A549 (cell line): ENCODE data around the gene ROBO1. TPM values are rescaled to one million over a fixed set of nuclear protein-coding genes. Genes with fewer than 3 reads are reported as not detected.

Experiments
- ATAC-seq, 2 experiments: fragments of 200-7000 bp in 1 of 2; fragments of >200 bp in 1 of 2; cut with Nextera tagmentation in 1 of 2; cut with Tn5 transposase in 1 of 2; 3 replicates each; pipeline versions ENCODE4 v1.8.0 to v1.9.1; 2018 to 2020; ENCODE audit warnings: mild to moderate bottlenecking in 1 of 2, moderate library complexity in 1 of 2
- CTCF ChIA-PET: fragments of 300-600 bp; sonication (Branson Sonifier 250); formaldehyde crosslinking; extraction: SDS; loops from one replicate; lab custom pipeline; 2021; ENCODE audit warnings: antibody characterized with exemption, inconsistent platforms; lab: Yijun Ruan, JAX
- POLR2A ChIA-PET: fragments of 350-600 bp; formaldehyde crosslinking; extraction: SDS; loops from one replicate; lab custom pipeline; 2021; ENCODE audit warnings: antibody characterized with exemption, inconsistent platforms; lab: Yijun Ruan, JAX
- DNase-seq, 2 experiments: peaks; one replicate each; pipeline versions ENCODE4 v3.0.0 to v3.0.0-alpha.2; 2011 to 2016; ENCODE audit warnings: low read depth in 1 of 2, low spot score in 1 of 2
- FAIRE-seq: peaks from 2 replicates; lab custom pipeline; 2011; peaks lifted over from hg19 to GRCh38; lab: Jason Lieb, UNC
- H3K27ac ChIP-seq, 2 experiments: fragments of >200 bp; sonication (Bioruptor Twin); formaldehyde crosslinking; 3 replicates each; pipeline ENCODE4 v1.5.1; 2016 to 2017
- H3K4me1 ChIP-seq: fragments of >200 bp; sonication (Bioruptor Twin); formaldehyde crosslinking; 3 replicates; pipeline ENCODE4 v1.6.1; 2016
- H3K4me2 ChIP-seq: fragments of >200 bp; sonication (Bioruptor Twin); formaldehyde crosslinking; 3 replicates; pipeline ENCODE4 v1.6.1; 2016
- H3K4me3 ChIP-seq: fragments of >200 bp; sonication (Bioruptor Twin); formaldehyde crosslinking; 3 replicates; pipeline ENCODE4 v1.5.1; 2016
- H3K9me3 ChIP-seq: fragments of >200 bp; sonication (Bioruptor Twin); formaldehyde crosslinking; 3 replicates; pipeline ENCODE4 v1.6.1; 2016
- BHLHE40 ChIP-seq: IDR thresholded peaks from 2 replicates; pipeline ENCODE4 v1.6.1; 2012; ENCODE audit warnings: low read depth, low read length, inconsistent platforms
- CBX2 ChIP-seq: fragments of 200-600 bp; sonication (generic); IDR thresholded peaks from 2 replicates; pipeline ENCODE4 v1.6.1; 2016; ENCODE audit warnings: low read depth, mild to moderate bottlenecking, borderline replicate concordance
- FOSB ChIP-seq: fragments of 250-450 bp; sonication (Bioruptor Pico); IDR thresholded peaks from 2 replicates; pipeline ENCODE4 v1.5.0; 2020; ENCODE audit warnings: mild to moderate bottlenecking, moderate library complexity
- FOXS1 ChIP-seq: fragments of 250-450 bp; sonication (Bioruptor Pico); IDR thresholded peaks from 2 replicates; pipeline ENCODE4 v1.5.0; 2020; ENCODE audit warnings: mild to moderate bottlenecking, moderate library complexity
- HDAC2 ChIP-seq: fragments of 200-600 bp; sonication (generic); IDR thresholded peaks from 2 replicates; pipeline ENCODE4 v1.6.1; 2016
- HMGXB4 ChIP-seq: fragments of 250-450 bp; sonication (Bioruptor Pico); IDR thresholded peaks from 2 replicates; pipeline ENCODE4 v1.5.0; 2021; ENCODE audit warnings: mild to moderate bottlenecking, moderate library complexity, borderline replicate concordance
- HOXA7 ChIP-seq: fragments of 250-450 bp; sonication (Bioruptor Pico); IDR thresholded peaks from 2 replicates; pipeline ENCODE4 v1.5.0; 2020; ENCODE audit warnings: mild to moderate bottlenecking, moderate library complexity
- JUN ChIP-seq, 2 experiments: fragments of >200 bp; sonication (Bioruptor Twin); formaldehyde crosslinking; IDR thresholded peaks; 2 replicates in 1 of 2; 3 replicates in 1 of 2; pipeline ENCODE4 v1.6.1; 2016 to 2017
- JUNB ChIP-seq: fragments of >200 bp; sonication (Bioruptor Twin); formaldehyde crosslinking; IDR thresholded peaks from 2 replicates; pipeline ENCODE4 v1.6.1; 2016
- KDM1A ChIP-seq: fragments of 200-600 bp; sonication (generic); IDR thresholded peaks from 2 replicates; pipeline ENCODE4 v1.6.1; 2016; ENCODE audit warnings: low read depth, mild to moderate bottlenecking
- KDM5A ChIP-seq: fragments of 200-600 bp; sonication (generic); IDR thresholded peaks from 2 replicates; pipeline ENCODE4 v1.6.1; 2016; ENCODE audit warnings: antibody characterized with exemption, mild to moderate bottlenecking
- MAFK ChIP-seq: fragments of 450-650 bp; IDR thresholded peaks from 2 replicates; pipeline ENCODE4 v1.6.1; 2014; ENCODE audit not compliant: partially characterized antibody
- PHF8 ChIP-seq: fragments of 200-600 bp; sonication (generic); IDR thresholded peaks from 2 replicates; pipeline ENCODE4 v1.6.1; 2016; ENCODE audit warnings: low read depth, mild to moderate bottlenecking, antibody characterized with exemption, moderate library complexity, borderline replicate concordance
- POLR2A ChIP-seq: IDR thresholded peaks from 2 replicates; pipeline ENCODE4 v1.6.1; 2012; ENCODE audit warnings: mild to moderate bottlenecking, low read length
- RAD21 ChIP-seq, 2 experiments: fragments of >200 bp in 1 of 2; sonication (Bioruptor Twin) in 1 of 2; formaldehyde crosslinking in 1 of 2; IDR thresholded peaks in 1 of 2; conservative IDR thresholded peaks in 1 of 2; 2 replicates in 1 of 2; 3 replicates in 1 of 2; pipeline ENCODE4 v1.6.1; 2012 to 2018; ENCODE audit warnings: inconsistent platforms in 1 of 2
- RNF2 ChIP-seq: fragments of 200-600 bp; sonication (generic); IDR thresholded peaks from 2 replicates; pipeline ENCODE4 v1.6.1; 2016; ENCODE audit warnings: low read depth, mild to moderate bottlenecking, antibody characterized with exemption, moderate library complexity, borderline replicate concordance
- SMC3 ChIP-seq: fragments of >200 bp; sonication (Bioruptor Twin); formaldehyde crosslinking; IDR thresholded peaks from 3 replicates; pipeline ENCODE4 v1.6.1; 2018; ENCODE audit warnings: inconsistent platforms
- SREBF2 ChIP-seq: fragments of 450-650 bp; IDR thresholded peaks from 2 replicates; pipeline ENCODE4 v1.6.1; 2014; ENCODE audit warnings: mild to moderate bottlenecking, moderate library complexity
- TFCP2L1 ChIP-seq: fragments of 250-450 bp; sonication (Bioruptor Pico); IDR thresholded peaks from 2 replicates; pipeline ENCODE4 v1.5.0; 2021; ENCODE audit warnings: mild to moderate bottlenecking
- WGBS: methylation state at CpG from one replicate; pipeline ENCODE4 v1.1.6; 2017; ENCODE audit errors: missing lambda C conversion rate; 5-methylcytosine and 5-hydroxymethylcytosine counted together
- polyA plus RNA-seq, 4 experiments: library from polyadenylated mRNA; depleted of rRNA in 3 of 4; stranded (reverse); fragments of >200 nt; fragmentation: RNase III in 1 of 4; extraction: RNeasy Plus Mini Kit Qiagen cat#74134 plus additional on column Dnase treatment in 1 of 4; gene quantifications; 2 replicates in 3 of 4; 3 replicates in 1 of 4; pipeline ENCODE4 v1.2.3, GENCODE V29; 2011 to 2017
- TF ChIP-seq, protein P1 (sequence below): IDR thresholded peaks from 2 replicates; pipeline ENCODE4 v1.6.1; 2012
- TF ChIP-seq, protein P2 (sequence below): fragments of >200 bp; sonication (Bioruptor Twin); formaldehyde crosslinking; IDR thresholded peaks from 3 replicates; pipeline ENCODE4 v1.6.1; 2016

Gene ROBO1
- polyA plus RNA-seq, 2 of the 4 experiments (the other 2 are of a cell fraction), result 25.3 to 35.6 TPM

- TF ChIP-seq KDM5A (no peak), JUNB (no peak), RAD21 (conservative IDR thresholded peaks at IDR 0.05 in 1 of 2, IDR thresholded peaks at IDR 0.05 in 1 of 2) (no peak), FOXS1 (no peak), BHLHE40 (no peak)
- WGBS, result 9% methylated on average over 1 of the region's 1 CpG
- FAIRE-seq, result no peak
- H3K27ac ChIP-seq, result no peak overlapping the region
- H3K4me1 ChIP-seq, result no peaks in the 10 kb centered on the region
- DNase-seq, result no peak
- no peaks in the 10 kb centered on the region for H3K9me3 ChIP-seq
- no peak for ATAC-seq
- no peak overlapping the region for H3K4me3 ChIP-seq
- no peak overlapping the region for H3K4me2 ChIP-seq
- ChIA-PET POLR2A (no interaction called here), CTCF (interaction anchor here (1.2 kb wide), 1 partner anchor 17 kb away, joined by 3 read pairs; no protein-coding TSS in a partner anchor)
Measured at GRCh38 chr3:79461129-79461792, 306.5 kb downstream of the ROBO1 start.

DNA sequence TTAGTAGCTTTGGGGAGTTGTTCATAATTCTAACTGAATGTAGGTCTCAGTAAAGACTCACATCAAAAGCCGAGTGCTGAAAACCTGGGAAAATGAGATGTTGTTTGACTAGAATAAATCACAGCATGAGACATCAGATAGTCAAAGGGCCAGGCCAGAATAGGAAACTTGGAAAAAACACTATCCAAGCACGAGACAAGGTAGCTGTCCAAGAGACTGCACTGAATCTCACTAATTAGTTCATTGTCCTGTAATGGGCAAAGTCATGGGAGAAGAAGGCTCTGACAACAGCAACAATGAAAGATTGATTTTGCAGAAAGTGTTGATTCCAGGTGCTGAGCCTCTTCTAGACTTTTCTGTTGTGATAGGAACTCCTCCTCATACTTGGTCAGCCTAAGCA, 314.2 kb downstream of the ROBO1 start:
- no peaks in the 10 kb centered on the region for H3K9me3 ChIP-seq
- no peak overlapping the region for H3K4me3 ChIP-seq
- DNase-seq, result no peak
- 3% methylated on average over 2 of the region's 2 CpGs for WGBS
- ChIA-PET CTCF (no interaction called here), POLR2A (no interaction called here)
- no peak for TF ChIP-seq RNF2
- H3K4me1 ChIP-seq, result no peaks in the 10 kb centered on the region
- ATAC-seq, result no peak
- no peak for FAIRE-seq
- H3K4me2 ChIP-seq, result no peak overlapping the region
- no peak overlapping the region for H3K27ac ChIP-seq

DNA sequence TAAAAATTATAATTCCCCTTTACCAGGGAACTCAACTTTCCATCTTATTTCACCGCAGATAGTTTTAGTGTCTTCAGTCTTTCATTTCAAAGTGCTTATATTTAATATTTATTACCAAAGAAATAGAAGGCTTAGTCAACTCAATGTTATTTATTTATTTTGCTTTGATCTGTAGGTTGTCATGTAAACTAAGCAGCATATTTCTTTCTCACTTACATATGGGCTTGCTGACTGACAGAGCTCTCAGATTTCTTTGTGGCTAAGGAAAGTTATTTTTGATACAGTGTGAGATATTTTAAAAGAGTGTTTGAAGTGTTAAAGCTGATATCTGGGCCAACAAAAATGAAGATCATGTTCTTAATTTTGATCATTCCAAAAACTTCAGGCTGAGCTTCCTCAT, 331.4 kb downstream of the ROBO1 start:
- FAIRE-seq, result no peak
- CTCF ChIA-PET, result no interaction called here

DNA sequence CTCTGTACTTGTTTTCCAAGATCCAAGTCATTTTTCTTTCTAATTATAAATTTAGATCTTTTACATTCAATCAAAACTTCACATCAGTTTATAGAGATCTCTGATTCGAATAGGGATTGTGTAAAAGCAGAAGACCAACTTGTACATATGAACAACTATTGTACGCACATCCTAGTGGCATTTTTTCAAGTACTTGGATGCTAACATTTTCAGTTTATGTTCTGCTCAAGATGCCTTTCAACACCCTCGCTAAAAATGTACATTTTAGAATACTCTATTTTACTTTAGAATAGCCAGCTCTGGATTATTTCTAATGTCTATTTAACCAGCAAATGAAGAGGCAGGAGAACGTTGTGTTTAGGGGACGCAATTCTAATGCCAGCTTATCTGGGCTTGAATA, 340.7 kb downstream of the ROBO1 start:
- no peak for ATAC-seq
- no peaks in the 10 kb centered on the region for H3K4me1 ChIP-seq
- H3K27ac ChIP-seq, result no peak overlapping the region
- POLR2A ChIA-PET, result no interaction called here
- CTCF ChIA-PET, result no interaction called here
- TF ChIP-seq POLR2A, result no peak
- no peak for TF ChIP-seq CBX2
- TF ChIP-seq, protein P1, sequence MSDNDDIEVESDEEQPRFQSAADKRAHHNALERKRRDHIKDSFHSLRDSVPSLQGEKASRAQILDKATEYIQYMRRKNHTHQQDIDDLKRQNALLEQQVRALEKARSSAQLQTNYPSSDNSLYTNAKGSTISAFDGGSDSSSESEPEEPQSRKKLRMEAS, result no peak
- no peak for TF ChIP-seq BHLHE40
- no peak for TF ChIP-seq MAFK
- TF ChIP-seq, all 56 proteins: peak for 0
- Histone ChIP-seq H3K9me3 (no peaks in the 10 kb centered on the region), H3K4me3 (no peak overlapping the region), H3K4me2 (no peak overlapping the region)
- DNase-seq, result no peak
- no peak for FAIRE-seq
- 22% methylated on average over 5 of the region's 5 CpGs for WGBS

More for the DNA sequence above, 331.4 kb downstream of the ROBO1 start:
- Histone ChIP-seq H3K27ac (no peak overlapping the region), H3K9me3 (0 out of 3 replicates have a peak, but pooled peaks cover 3% of the 10 kb centered on the region), H3K4me3 (no peak overlapping the region), H3K4me2 (no peak overlapping the region), H3K4me1 (no peaks in the 10 kb centered on the region)
- WGBS, result 9% methylated on average over 1 of the region's 1 CpG
- ATAC-seq (no peak), DNase-seq (no peak)
- POLR2A ChIA-PET, result no interaction called here
- no peak for TF ChIP-seq PHF8
- no peak for TF ChIP-seq HMGXB4 (CRISPR knock-in tag)
- no peak for TF ChIP-seq FOSB (CRISPR knock-in tag)
- no peak for TF ChIP-seq HOXA7 (CRISPR knock-in tag)
- TF ChIP-seq SMC3, result no peak
- no peak for TF ChIP-seq TFCP2L1 (CRISPR knock-in tag)
- no peak for TF ChIP-seq HDAC2
- TF ChIP-seq CBX2, result no peak
- no peak for TF ChIP-seq SREBF2
- no peak for TF ChIP-seq POLR2A
- TF ChIP-seq KDM1A, result no peak
- TF ChIP-seq, protein P2, sequence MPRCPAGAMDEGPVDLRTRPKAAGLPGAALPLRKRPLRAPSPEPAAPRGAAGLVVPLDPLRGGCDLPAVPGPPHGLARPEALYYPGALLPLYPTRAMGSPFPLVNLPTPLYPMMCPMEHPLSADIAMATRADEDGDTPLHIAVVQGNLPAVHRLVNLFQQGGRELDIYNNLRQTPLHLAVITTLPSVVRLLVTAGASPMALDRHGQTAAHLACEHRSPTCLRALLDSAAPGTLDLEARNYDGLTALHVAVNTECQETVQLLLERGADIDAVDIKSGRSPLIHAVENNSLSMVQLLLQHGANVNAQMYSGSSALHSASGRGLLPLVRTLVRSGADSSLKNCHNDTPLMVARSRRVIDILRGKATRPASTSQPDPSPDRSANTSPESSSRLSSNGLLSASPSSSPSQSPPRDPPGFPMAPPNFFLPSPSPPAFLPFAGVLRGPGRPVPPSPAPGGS, result no peak
- no peak for TF ChIP-seq JUN (IDR thresholded peaks at IDR 0.05)
- TF ChIP-seq, protein P1, result no peak
